AG09319 (cell line): ENCODE results near the gene EPPIN.

Experiments
- DNase-seq: peaks from one replicate; pipeline ENCODE4 v3.0.0-alpha.2; 2010; ENCODE audit warnings: low read depth; ENCODE audit errors: extremely low read depth
- CTCF ChIP-seq: IDR thresholded peaks from 2 replicates; pipeline ENCODE4 v1.5.1; 2011; ENCODE audit warnings: low read depth, mild to moderate bottlenecking, inconsistent platforms, low read length, moderate library complexity

The EPPIN gene

GRCh38 chr20:45555198-45555597 lies 8.0 kb upstream of the EPPIN start:
- DNase-seq: no peak
- TF ChIP-seq CTCF: no peak

- no peak for TF ChIP-seq CTCF
- no peak for DNase-seq
Measured at GRCh38 chr20:45552456-45552855, 5.3 kb upstream of the EPPIN start.

GRCh38 chr20:45550765-45551164 lies 3.6 kb upstream of the EPPIN start:
- DNase-seq: no peak
- no peak for TF ChIP-seq CTCF

GRCh38 chr20:45548410-45548809 lies 1.2 kb upstream of the EPPIN start:
- no peak for DNase-seq
- TF ChIP-seq CTCF: no peak

GRCh38 chr20:45545754-45546453 lies 1.3 kb downstream of the EPPIN start:
- TF ChIP-seq CTCF: peak; percentile 36
- DNase-seq: no peak

- no peak for TF ChIP-seq CTCF
- no peak for DNase-seq
Measured at GRCh38 chr20:45545351-45545750, 1.9 kb downstream of the EPPIN start.

- no peak for DNase-seq
- TF ChIP-seq CTCF: no peak
Measured at GRCh38 chr20:45539382-45539781, 7.8 kb downstream of the EPPIN start, which contains the start of gene WFDC6. Gene WFDC6 (minus strand): TSS chr20:45539482. CDS start chr20:45539407, 75 bp downstream.
